SKM-1 (cell line): ENCODE measurements around the gene NUP50.
"Not testable (repeated sequence)": the region's sequence is repeated elsewhere in the genome, so short reads cannot be mapped to it uniquely, and the experiment has no call there.

Experiments
- DNase-seq: peaks from one replicate; lab custom pipeline; 2025; ENCODE audit not compliant: unreplicated experiment; lab: John Stamatoyannopoulos, UW

NUP50 gene

GRCh38 chr22:45159652-45160462 is 3.9 kb upstream of the NUP50 start:
- DNase-seq = no peak

- no peak for DNase-seq
These were observed 1.2 kb upstream of the NUP50 start for GRCh38 chr22:45162531-45162930.

GRCh38 chr22:45163099-45163450 is 650 bp upstream of the NUP50 start:
- DNase-seq = no peak

- no peak for DNase-seq
These were observed 754 bp downstream of the NUP50 start for GRCh38 chr22:45164270-45165088.

GRCh38 chr22:45166932-45167331 is 3.2 kb downstream of the NUP50 start:
- DNase-seq = peak; percentile 76

GRCh38 chr22:45169591-45170466 is 6.1 kb downstream of the NUP50 start:
- no peak for DNase-seq

GRCh38 chr22:45171830-45172229 is 8.1 kb downstream of the NUP50 start:
- no peak for DNase-seq

GRCh38 chr22:45172881-45173585 is 9.3 kb downstream of the NUP50 start:
- DNase-seq = no peak

GRCh38 chr22:45179276-45180049 is 15.7 kb downstream of the NUP50 start:
- no peak for DNase-seq

GRCh38 chr22:45180146-45180679 is 16.5 kb downstream of the NUP50 start:
- DNase-seq = no peak

GRCh38 chr22:45181240-45181639 is 17.5 kb downstream of the NUP50 start:
- no peak for DNase-seq

- no peak for DNase-seq
These were observed 18.0 kb downstream of the NUP50 start for GRCh38 chr22:45181766-45182165.

- no peak for DNase-seq
These were observed 20.2 kb downstream of the NUP50 start for GRCh38 chr22:45183974-45184373.

- DNase-seq = no peak
These were observed 22.2 kb downstream of the NUP50 start for GRCh38 chr22:45185718-45186514.

- DNase-seq = no peak
These were observed 24.2 kb downstream of the NUP50 start for GRCh38 chr22:45187891-45188290.

- no peak for DNase-seq
These were observed 25.1 kb downstream of the NUP50 start for GRCh38 chr22:45188779-45189178.

- no peak for DNase-seq
These were observed 26.6 kb downstream of the NUP50 start for GRCh38 chr22:45190202-45190872.

GRCh38 chr22:45191746-45192145 is 28.0 kb downstream of the NUP50 start:
- not testable (repeated sequence) for DNase-seq
